Measurements from ENCODE around the gene CAMLG. TPM values are rescaled to one million over a fixed set of nuclear protein-coding genes. Genes with fewer than 3 reads are reported as not detected.
A peak's percentile ranks its signal among the peaks of the same experiment; 100 is the strongest.
"Not testable (repeated sequence)": the region's sequence is repeated elsewhere in the genome, so short reads cannot be mapped to it uniquely, and the experiment has no call there.

Gene CAMLG
- total RNA-seq, 1 experiment from 2014 or later: 19.5 TPM

GRCh38 chr5:134758504-134759341 is 20.4 kb downstream of the CAMLG start, which contains the start of gene DDX46:
DDX46 (plus strand) TSS chr5:134758779; CDS start chr5:134758939, 160 bp downstream.
- H3F3A ChIP-seq (ENCODE audit: low read length, unreplicated experiment): no peaks in the 10 kb centered on the region
- H3K9me3 ChIP-seq (ENCODE audit: low read length): no peaks in the 10 kb centered on the region
- peak within 1 kb of the TSS; percentile 95 for H3K9ac ChIP-seq (ENCODE audit: low read length)
- H3K79me2 ChIP-seq (ENCODE audit: low read length): peaks cover 49% of the 10 kb centered on the region
- TF ChIP-seq, protein P1, sequence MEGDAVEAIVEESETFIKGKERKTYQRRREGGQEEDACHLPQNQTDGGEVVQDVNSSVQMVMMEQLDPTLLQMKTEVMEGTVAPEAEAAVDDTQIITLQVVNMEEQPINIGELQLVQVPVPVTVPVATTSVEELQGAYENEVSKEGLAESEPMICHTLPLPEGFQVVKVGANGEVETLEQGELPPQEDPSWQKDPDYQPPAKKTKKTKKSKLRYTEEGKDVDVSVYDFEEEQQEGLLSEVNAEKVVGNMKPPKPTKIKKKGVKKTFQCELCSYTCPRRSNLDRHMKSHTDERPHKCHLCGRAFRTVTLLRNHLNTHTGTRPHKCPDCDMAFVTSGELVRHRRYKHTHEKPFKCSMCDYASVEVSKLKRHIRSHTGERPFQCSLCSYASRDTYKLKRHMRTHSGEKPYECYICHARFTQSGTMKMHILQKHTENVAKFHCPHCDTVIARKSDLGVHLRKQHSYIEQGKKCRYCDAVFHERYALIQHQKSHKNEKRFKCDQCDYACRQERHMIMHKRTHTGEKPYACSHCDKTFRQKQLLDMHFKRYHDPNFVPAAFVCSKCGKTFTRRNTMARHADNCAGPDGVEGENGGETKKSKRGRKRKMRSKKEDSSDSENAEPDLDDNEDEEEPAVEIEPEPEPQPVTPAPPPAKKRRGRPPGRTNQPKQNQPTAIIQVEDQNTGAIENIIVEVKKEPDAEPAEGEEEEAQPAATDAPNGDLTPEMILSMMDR (conservative IDR thresholded peaks at IDR 0.05; ENCODE audit: low read depth, low read length): peak; percentile 70
- no peak for TF ChIP-seq EZH2 (IDR thresholded peaks at IDR 0.05; ENCODE audit: low read length, unreplicated experiment)
- no TSS peak for BruUV-seq (replicated peaks)
- H3K4me1 ChIP-seq (ENCODE audit: insufficient read depth, low read length): peaks cover 16% of the 10 kb centered on the region
- ChIA-PET POLR2A (ENCODE audit: unreplicated experiment) (interaction anchor here (0.5 to 0.7 kb wide), 2 partner anchors 30 to 266 kb away, joined by 3 to 7 read pairs; no protein-coding TSS in a partner anchor), CTCF (interaction anchor here (0.5 to 0.6 kb wide), 2 partner anchors 84 to 214 kb away, joined by 3 read pairs; no protein-coding TSS in a partner anchor)
- no peaks in the 10 kb centered on the region for H3K9me2 ChIP-seq (replicated peaks; ENCODE audit: low read length)
- peaks cover 12% of the 10 kb centered on the region for H4K20me1 ChIP-seq (ENCODE audit: low read length)
- intact Hi-C loops (cut with micrococcal nuclease): loop anchor here (2.0 kb wide), 1 partner anchor 20 kb away; the partner anchor contains the start of gene CAMLG
- H3K27ac ChIP-seq (ENCODE audit: low read length): peak within 1 kb of the TSS; percentile 25
- H3K27me3 ChIP-seq (ENCODE audit: low read length): no peaks in the 10 kb centered on the region
- H3K36me3 ChIP-seq (ENCODE audit: low read depth, low read length): no peaks in the 10 kb centered on the region
- ATAC-seq (peak; percentile 98), DNase-seq (peak; percentile 90)
- peak within 1 kb of the TSS; percentile 99 for H3K4me2 ChIP-seq (ENCODE audit: low read length)
- peak within 1 kb of the TSS; percentile 84 for H2AFZ ChIP-seq (ENCODE audit: low read length)
- peak within 1 kb of the TSS; percentile 91 for H3K4me3 ChIP-seq (ENCODE audit: low read length)

DNA sequence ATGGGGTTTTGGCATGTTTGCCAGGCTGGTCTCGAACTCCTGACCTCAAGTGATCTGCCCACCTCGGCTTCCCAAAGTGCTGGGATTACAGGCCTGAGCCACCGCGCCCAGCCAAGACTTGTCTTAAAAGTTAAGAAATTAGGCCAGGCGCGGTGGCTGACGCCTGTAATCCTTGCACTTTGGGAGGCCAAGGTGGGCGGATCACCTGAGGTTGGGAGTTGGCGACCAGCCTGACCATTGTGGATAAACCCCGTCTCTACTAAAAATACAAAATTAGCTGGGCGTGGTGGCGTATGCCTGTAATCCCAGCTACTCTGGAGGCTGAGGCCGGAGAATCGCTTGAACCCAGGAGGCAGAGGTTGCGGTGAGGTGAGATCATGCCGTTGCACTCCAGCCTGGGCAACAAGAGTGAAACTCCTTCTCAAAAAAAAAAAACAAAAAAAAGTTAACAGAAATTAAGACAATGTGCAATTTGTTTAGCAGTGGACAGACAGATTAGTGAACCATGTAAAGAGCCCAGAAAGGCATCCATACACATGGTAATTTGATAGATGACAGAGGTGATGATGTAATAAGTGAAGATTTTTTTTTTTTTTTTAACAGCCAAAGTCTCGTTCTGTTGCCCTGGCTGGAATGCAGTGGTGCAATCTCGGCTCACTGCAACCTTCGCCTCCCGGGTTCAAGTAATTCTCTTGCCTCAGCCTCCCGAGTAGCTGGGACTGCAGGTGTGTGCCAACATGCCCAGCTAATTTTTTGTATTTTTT is 29.4 kb downstream of the CAMLG start:
- BruUV-seq (replicated peaks); POLR2A ChIA-PET (ENCODE audit: unreplicated experiment); H4K20me1 ChIP-seq (ENCODE audit: low read length); H2AFZ ChIP-seq (ENCODE audit: low read length); intact Hi-C loops (cut with micrococcal nuclease); H3K4me2 ChIP-seq (ENCODE audit: low read length); H3K4me1 ChIP-seq (ENCODE audit: insufficient read depth, low read length); ATAC-seq; H3K9me3 ChIP-seq (ENCODE audit: low read length); H3K9ac ChIP-seq (ENCODE audit: low read length); CTCF ChIA-PET; H3K9me2 ChIP-seq (replicated peaks; ENCODE audit: low read length); H3K27me3 ChIP-seq (ENCODE audit: low read length); H3F3A ChIP-seq (ENCODE audit: low read length, unreplicated experiment); DNase-seq; H3K4me3 ChIP-seq (ENCODE audit: low read length); H3K27ac ChIP-seq (ENCODE audit: low read length): not testable (repeated sequence)
- H3K36me3 ChIP-seq (ENCODE audit: low read depth, low read length): peaks cover 11% of the 10 kb centered on the region; the same call in 1 of the 2 replicates
- peaks cover 13% of the 10 kb centered on the region for H3K79me2 ChIP-seq (ENCODE audit: low read length)

DNA sequence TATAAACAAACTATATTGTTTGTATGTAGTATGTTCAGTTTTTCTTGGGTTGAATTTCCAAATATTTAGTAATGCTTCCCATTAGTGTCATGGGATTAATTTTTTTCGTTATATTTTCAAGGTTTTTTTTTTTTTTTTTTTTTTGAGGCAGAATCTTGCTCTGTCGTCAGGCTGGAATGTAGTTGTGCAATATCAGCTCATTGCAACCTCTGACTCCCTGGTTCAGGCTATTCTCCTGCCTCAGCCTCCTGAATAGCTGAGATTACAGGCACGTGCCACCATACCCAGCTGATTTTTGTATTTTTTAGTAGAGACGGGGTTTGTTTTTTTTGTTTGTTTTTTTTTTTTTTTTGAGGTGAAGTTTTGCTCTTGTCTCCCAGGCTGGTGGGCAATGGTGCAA is 30.9 kb downstream of the CAMLG start:
- Histone ChIP-seq H3K9me2 (replicated peaks; ENCODE audit: low read length) (no peaks in the 10 kb centered on the region), H3F3A (ENCODE audit: low read length, unreplicated experiment) (no peaks in the 10 kb centered on the region), H3K4me1 (ENCODE audit: insufficient read depth, low read length) (no peaks in the 10 kb centered on the region), H3K36me3 (ENCODE audit: low read depth, low read length) (peaks cover 20% of the 10 kb centered on the region; the same call in 1 of the 2 replicates), H3K4me3 (ENCODE audit: low read length) (no peak overlapping the region), H3K4me2 (ENCODE audit: low read length) (no peak overlapping the region), H3K9ac (ENCODE audit: low read length) (no peak overlapping the region), H3K79me2 (ENCODE audit: low read length) (no peaks in the 10 kb centered on the region), H3K27ac (ENCODE audit: low read length) (no peak overlapping the region), H3K9me3 (ENCODE audit: low read length) (no peaks in the 10 kb centered on the region), H4K20me1 (ENCODE audit: low read length) (no peaks in the 10 kb centered on the region), H3K27me3 (ENCODE audit: low read length) (no peaks in the 10 kb centered on the region), H2AFZ (ENCODE audit: low read length) (no peak overlapping the region)
- CTCF ChIA-PET: no interaction called here
- BruUV-seq (replicated peaks): no TSS peak
- TF ChIP-seq, protein P1 (conservative IDR thresholded peaks at IDR 0.05; ENCODE audit: low read depth, low read length): no peak
- TF ChIP-seq EZH2 (IDR thresholded peaks at IDR 0.05; ENCODE audit: low read length, unreplicated experiment) (no peak), EZH2phosphoT487 (IDR thresholded peaks at IDR 0.05; ENCODE audit: borderline replicate concordance, low read length) (no peak)
- POLR2A ChIA-PET (ENCODE audit: unreplicated experiment): no interaction called here
- DNase-seq (peak; percentile 12), ATAC-seq (no peak)
- intact Hi-C loops (cut with micrococcal nuclease): no loop called here

All from PC-3 (cell line).